Subcutaneous adipose tissue (tissue), 4 donors: ENCODE data around the gene USP20. TPM values are rescaled to one million over a fixed set of nuclear protein-coding genes. Genes with fewer than 3 reads are reported as not detected.

Experiments used
- CTCF ChIP-seq: fragments of 450-650 bp; IDR thresholded peaks from one replicate; pipeline ENCODE4 v1.5.1; 2016; ENCODE audit warnings: low read depth, mild to moderate bottlenecking, control low read depth, antibody characterized with exemption, moderate library complexity
- total RNA-seq, 4 donors: library from RNA; depleted of rRNA; stranded (reverse); fragments of >200 nt; gene quantifications; one replicate each; pipeline ENCODE4 v1.1.0, GENCODE V29; 2016

The USP20 gene
- total RNA-seq, 4 donors from 2014 or later: 12.1 to 23.7 (median 19.8) TPM

- TF ChIP-seq CTCF: no peak
Measured at GRCh38 chr9:129900263-129901027, 65.2 kb downstream of the USP20 start.

DNA sequence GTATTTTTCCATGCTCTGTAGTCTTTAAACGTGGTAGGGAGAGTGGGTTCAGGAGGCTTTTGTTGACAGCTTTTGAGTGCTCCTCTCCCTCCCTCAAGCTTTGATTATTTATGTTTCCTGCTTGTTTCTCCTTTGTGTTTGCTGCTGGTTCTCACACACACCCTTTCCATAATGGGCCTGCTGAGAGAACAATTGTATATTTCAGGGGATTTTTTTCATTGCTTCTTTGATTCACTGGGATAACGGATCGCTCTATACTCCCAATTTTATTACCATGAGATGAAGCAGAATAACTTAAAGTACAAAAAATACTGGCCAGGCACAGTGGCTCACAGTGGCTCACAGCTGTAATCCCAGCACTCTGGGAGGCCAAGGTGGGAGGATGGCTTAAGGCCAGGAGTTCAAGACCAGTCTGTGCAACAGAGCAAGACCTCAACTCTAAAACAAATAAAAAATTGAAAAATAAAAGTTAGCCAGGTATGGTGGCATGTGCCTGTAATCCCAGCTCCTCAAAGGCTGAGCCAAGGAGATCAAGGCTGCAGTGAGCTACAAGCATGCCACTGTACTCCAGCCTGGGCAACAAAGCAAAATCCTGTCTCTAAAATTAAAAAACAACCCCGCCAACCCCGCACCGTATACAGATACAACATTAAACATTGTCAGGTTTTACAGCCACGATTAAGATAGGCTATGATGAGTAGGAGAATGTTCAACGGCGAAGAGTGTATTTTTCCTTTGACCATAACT, 66.9 kb downstream of the USP20 start:
- no peak for TF ChIP-seq CTCF

DNA sequence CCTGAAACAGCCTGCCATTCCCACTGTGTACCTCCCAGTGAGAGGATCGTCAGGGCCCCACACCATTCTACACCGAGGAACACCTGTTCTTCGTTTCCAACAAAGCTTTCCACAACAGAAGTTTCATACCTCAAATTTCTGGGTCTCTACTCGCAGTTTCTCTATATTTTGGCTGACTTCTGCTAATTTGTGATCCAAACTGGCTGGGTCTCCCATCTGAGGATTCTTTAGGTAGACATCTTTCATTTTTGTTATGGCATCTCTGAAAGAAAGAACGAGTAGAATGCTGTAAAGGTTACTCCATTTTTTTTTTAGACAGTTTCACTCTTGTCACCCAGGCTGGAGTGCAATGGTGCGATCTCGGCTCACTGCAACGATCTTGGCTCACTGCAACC, 67.5 kb downstream of the USP20 start:
- TF ChIP-seq CTCF: no peak

DNA sequence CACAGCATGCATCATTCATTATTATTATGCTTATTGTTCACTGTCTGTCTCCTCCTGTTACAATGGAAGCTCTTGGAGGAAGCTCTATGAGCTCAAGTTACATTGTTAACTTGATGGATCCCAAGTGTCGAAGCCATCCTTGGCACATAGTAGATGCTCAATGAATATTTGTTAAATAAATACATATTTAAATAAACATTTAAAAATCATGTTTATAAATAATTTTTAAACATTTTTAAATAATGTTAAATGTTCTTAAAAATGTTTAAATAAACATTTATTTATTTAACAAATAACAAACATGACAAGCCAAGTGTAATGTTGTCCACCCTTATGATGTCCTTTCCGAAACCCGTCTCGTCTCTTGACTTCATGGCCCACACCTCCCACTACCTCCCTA, 69.5 kb downstream of the USP20 start:
- TF ChIP-seq CTCF: no peak

DNA sequence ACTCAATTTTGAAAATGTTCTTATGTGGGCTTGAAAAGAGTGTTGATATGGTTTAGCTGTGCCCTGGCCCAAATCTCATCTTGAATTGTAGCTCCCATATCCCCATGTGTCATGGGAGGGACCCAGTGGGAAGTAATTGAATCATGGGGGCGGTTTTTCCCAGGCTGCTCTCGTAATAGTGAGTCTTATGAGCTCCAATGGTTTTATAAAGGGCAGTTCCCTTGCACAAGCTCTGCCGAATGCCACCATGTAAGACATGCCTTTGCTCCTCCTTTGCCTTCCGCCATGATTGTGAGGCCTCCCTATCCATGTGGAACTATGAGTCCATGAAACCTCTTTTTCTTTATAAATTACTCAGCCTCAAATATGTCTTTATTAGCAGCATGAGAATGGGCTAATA, 71.0 kb downstream of the USP20 start:
- TF ChIP-seq CTCF: no peak

DNA sequence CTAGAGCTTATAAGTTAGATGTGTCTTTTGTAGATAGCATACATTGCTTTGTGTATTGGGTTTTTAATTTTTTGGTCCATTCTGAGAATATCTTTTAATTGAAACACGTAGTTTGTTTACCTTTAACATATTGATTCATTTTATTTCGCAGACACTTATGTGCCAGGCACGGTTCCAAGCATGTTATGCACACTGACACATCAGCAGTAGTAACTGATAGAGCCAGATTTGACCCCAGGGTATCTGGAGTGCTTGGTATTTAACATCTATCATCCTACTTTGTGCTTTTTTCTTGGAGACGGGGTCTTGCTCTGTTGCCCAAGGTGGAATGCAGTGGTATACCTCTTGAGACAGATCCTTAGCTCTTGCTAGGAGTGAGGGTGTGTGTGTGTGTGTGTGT, 71.9 kb downstream of the USP20 start:
- TF ChIP-seq CTCF: no peak

GRCh38 chr9:129908906-129909305, 73.6 kb downstream of the USP20 start:
- TF ChIP-seq CTCF: no peak
